Measurements from ENCODE around the gene OR2S2. TPM values are rescaled to one million over a fixed set of nuclear protein-coding genes. Genes with fewer than 3 reads are reported as not detected.
A peak's percentile ranks its signal among the peaks of the same experiment; 100 is the strongest.

The OR2S2 gene
- total and polyA plus RNA-seq, 2 of the 4 experiments (the other 2 are of a cell fraction), result 0.46 to 0.90 TPM

DNA sequence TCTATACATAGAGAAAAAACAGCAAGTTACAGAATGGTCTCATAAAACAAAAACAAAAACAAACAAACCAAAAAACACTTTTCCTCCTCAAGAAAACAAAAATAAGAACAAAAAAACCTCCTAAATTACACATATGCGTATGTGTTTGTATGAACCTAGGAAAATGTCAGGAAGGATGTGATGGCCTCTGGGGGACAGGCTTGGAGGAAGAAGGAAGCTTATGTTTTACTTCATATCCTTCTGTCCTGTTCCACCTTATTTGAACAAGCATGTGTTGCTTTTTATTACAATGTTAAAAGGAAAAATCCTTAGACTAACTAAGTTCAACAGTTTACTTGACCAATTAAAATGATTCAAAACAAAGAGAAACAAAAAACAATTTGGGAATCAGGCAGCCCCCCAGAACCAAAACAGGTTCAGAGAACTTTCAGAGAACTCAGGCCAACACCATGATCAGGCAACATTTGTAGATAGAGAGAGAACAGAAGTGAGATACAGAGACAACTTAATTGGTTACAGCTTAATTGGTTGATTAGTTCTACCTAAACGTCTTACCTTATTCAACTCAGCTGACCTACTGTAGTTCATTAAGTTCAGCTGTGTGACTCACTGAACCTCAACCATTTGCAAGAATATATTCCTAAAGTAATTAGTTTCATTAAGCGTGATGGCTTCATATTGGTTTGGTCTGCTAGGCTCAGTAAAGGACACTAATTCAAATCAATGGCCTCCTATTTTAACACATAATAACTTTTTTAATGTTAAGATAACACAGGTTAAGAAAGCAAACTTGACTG is 38.5 kb downstream of the OR2S2 start:
- H3K36me3 ChIP-seq (ENCODE audit: control insufficient read depth, insufficient read depth, low read length), result no peaks in the 10 kb centered on the region
- H2BK20ac ChIP-seq (ENCODE audit: low read depth, low read length), result peak overlapping the region; percentile 53
- H2BK5ac ChIP-seq (ENCODE audit: low read depth, low read length, poor library complexity, severe bottlenecking), result peak overlapping the region; percentile 7
- dilution Hi-C loops (cut with HindIII; ENCODE audit: low sequenced_read_pairs, unreplicated experiment), result no loop called here
- H4K91ac ChIP-seq (ENCODE audit: insufficient read depth, low read depth, low read length), result peak overlapping the region; percentile 43; the same call in 1 of the 2 replicates
- no peak overlapping the region for H3K4me2 ChIP-seq (ENCODE audit: low read depth, low read length)
- H3K18ac ChIP-seq (ENCODE audit: low read depth, low read length), result peak overlapping the region; percentile 3; the same call in 1 of the 2 replicates
- H2AK9ac ChIP-seq (replicated peaks; ENCODE audit: low read depth, low read length, poor library complexity), result no peak overlapping the region
- H4K8ac ChIP-seq (ENCODE audit: low read depth in 2 of 2, low read length in 2 of 2), result peak overlapping the region in 1 of 2 experiments; percentile 66; a peak in 1 of 4 replicates
- peaks cover 3% of the 10 kb centered on the region; the same call in 1 of the 2 replicates for H3K9me1 ChIP-seq (ENCODE audit: insufficient read depth, low read length)
- no peak for ATAC-seq (ENCODE audit: low read depth)
- DNase-seq, result no peak
- H2BK120ac ChIP-seq (ENCODE audit: low read depth, low read length), result peak overlapping the region; percentile 51
- H3K27me3 ChIP-seq (ENCODE audit: control insufficient read depth, insufficient read depth, low read length), result no peaks in the 10 kb centered on the region
- ChIA-PET POLR2A (ENCODE audit: unreplicated experiment) (no interaction called here), CTCF (no interaction called here)
- H3K79me1 ChIP-seq (ENCODE audit: low read depth in 1 of 2, low read length in 2 of 2), result no peaks in the 10 kb centered on the region
- 0 out of 2 replicates have a peak overlapping the region, but pooled peaks have one; percentile 56 for H3K23ac ChIP-seq (ENCODE audit: low read depth, low read length)
- no peak overlapping the region for H3K14ac ChIP-seq (replicated peaks; ENCODE audit: low read depth, low read length)
- H2AK5ac ChIP-seq (ENCODE audit: low read depth, low read length), result 0 out of 2 replicates have a peak overlapping the region, but pooled peaks have one; percentile 44
- no peak overlapping the region for H3K4me3 ChIP-seq (ENCODE audit: insufficient read depth, low read depth, low read length)
- no TSS peak for BruUV-seq (replicated peaks)
- H4K5ac ChIP-seq (ENCODE audit: low read depth, low read length), result peak overlapping the region; percentile 18; the same call in 1 of the 2 replicates
- H3K4ac ChIP-seq (ENCODE audit: low read depth, low read length), result peak overlapping the region; percentile 77
- no peak overlapping the region for H3K56ac ChIP-seq (ENCODE audit: extremely low read depth, insufficient read depth, low read length)
- no peaks in the 10 kb centered on the region for H3K9me3 ChIP-seq (ENCODE audit: control insufficient read depth, insufficient read depth, low read length)
- peak overlapping the region; percentile 83; the same call in 2 of the 3 replicates for H2BK15ac ChIP-seq (ENCODE audit: low read depth, low read length)
- in situ Hi-C loops (cut with MboI; ENCODE audit: low sequenced_read_pairs), result no loop called here
- intact Hi-C loops (cut with micrococcal nuclease), result no loop called here
- no peak overlapping the region for H2AFZ ChIP-seq (replicated peaks; ENCODE audit: low read length, poor library complexity)
- no peak overlapping the region for H3K9ac ChIP-seq (ENCODE audit: low read depth, low read length)
- peaks cover 5% of the 10 kb centered on the region for H3K4me1 ChIP-seq (ENCODE audit: control insufficient read depth, insufficient read depth, low read length)
- TF ChIP-seq FOS (IDR thresholded peaks at IDR 0.05; ENCODE audit: low read depth, low read length) (no peak), POLR2A (IDR thresholded peaks at IDR 0.05; ENCODE audit: low read depth, low read length) (no peak), ELK1 (IDR thresholded peaks at IDR 0.05; ENCODE audit: borderline replicate concordance, low read depth, low read length) (no peak), MAZ (IDR thresholded peaks at IDR 0.05; ENCODE audit: borderline replicate concordance, low read depth, low read length) (no peak), MXI1 (IDR thresholded peaks at IDR 0.05; ENCODE audit: borderline replicate concordance, low read depth, low read length) (no peak), CHD1 (IDR thresholded peaks at IDR 0.05; ENCODE audit: low read depth, low read length) (no peak)
- TF ChIP-seq, protein P1, sequence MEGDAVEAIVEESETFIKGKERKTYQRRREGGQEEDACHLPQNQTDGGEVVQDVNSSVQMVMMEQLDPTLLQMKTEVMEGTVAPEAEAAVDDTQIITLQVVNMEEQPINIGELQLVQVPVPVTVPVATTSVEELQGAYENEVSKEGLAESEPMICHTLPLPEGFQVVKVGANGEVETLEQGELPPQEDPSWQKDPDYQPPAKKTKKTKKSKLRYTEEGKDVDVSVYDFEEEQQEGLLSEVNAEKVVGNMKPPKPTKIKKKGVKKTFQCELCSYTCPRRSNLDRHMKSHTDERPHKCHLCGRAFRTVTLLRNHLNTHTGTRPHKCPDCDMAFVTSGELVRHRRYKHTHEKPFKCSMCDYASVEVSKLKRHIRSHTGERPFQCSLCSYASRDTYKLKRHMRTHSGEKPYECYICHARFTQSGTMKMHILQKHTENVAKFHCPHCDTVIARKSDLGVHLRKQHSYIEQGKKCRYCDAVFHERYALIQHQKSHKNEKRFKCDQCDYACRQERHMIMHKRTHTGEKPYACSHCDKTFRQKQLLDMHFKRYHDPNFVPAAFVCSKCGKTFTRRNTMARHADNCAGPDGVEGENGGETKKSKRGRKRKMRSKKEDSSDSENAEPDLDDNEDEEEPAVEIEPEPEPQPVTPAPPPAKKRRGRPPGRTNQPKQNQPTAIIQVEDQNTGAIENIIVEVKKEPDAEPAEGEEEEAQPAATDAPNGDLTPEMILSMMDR (conservative IDR thresholded peaks at IDR 0.05; ENCODE audit: low read depth, low read length), result no peak
- TF ChIP-seq, protein P2, sequence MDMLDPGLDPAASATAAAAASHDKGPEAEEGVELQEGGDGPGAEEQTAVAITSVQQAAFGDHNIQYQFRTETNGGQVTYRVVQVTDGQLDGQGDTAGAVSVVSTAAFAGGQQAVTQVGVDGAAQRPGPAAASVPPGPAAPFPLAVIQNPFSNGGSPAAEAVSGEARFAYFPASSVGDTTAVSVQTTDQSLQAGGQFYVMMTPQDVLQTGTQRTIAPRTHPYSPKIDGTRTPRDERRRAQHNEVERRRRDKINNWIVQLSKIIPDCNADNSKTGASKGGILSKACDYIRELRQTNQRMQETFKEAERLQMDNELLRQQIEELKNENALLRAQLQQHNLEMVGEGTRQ (IDR thresholded peaks at IDR 0.05; ENCODE audit: low read depth, low read length), result no peak
- no peaks in the 10 kb centered on the region for H4K20me1 ChIP-seq (ENCODE audit: insufficient read depth, low read length)
- no CpG with 5 or more reads among the region's 3 CpGs for WGBS, 2 experiments (ENCODE audit: extremely low coverage in 2 of 2, insufficient read length in 1 of 2)
- no peak overlapping the region for H3K27ac ChIP-seq (ENCODE audit: insufficient read depth, low read length)

Measured in IMR-90 (cell line).